Measurements from ENCODE around the gene ITGB1. TPM values are rescaled to one million over a fixed set of nuclear protein-coding genes. Genes with fewer than 3 reads are reported as not detected.
A peak's percentile ranks its signal among the peaks of the same experiment; 100 is the strongest.

Gene ITGB1
- total and polyA plus RNA-seq, 2 of the 8 experiments (the other 6 are each of a cell fraction or from before 2014, with no cell fraction given), result 82.7 to 321 TPM

DNA sequence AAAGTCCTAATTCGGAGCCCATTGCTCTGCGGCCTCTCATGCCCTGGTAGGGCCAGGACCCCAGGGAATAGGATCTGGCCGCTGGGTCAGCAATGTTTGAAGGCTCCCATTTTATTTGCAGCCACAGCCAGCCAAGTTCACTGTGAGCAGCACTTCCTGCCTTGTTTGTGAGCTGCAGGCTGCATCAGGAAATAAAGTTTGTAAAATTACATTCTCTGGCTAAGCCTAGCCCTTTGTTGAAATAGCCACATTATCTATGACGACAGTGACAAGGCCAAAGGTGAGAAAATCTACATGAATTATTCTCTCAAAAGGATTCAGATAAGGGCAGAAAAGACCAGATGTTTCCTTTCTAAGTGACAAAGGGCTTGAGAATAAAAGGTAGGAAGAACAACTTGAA lies 23.7 kb upstream of the ITGB1 start:
- H2BK120ac ChIP-seq (replicated peaks; ENCODE audit: low read depth, low read length), result no peak overlapping the region
- no peak overlapping the region for H3K27ac ChIP-seq (ENCODE audit: low read depth, low read length)
- FAIRE-seq, result no peak
- H2AK5ac ChIP-seq (ENCODE audit: low read depth, low read length), result no peak overlapping the region
- no peak overlapping the region for H3K4ac ChIP-seq (replicated peaks; ENCODE audit: insufficient read length, low read depth, low read length)
- 86% methylated on average over 4 of the region's 4 CpGs; no CpG with 5 or more reads in 1 of the 2 experiments for WGBS, 2 experiments (ENCODE audit: extremely low coverage in 1 of 2, insufficient coverage in 1 of 2, insufficient read length in 1 of 2, insufficient replicate concordance in 2 of 2, low coverage in 1 of 2, low lambda C conversion rate in 2 of 2, missing lambda C conversion rate in 1 of 2)
- peak overlapping the region; percentile 49; the same call in 1 of the 2 replicates for H2AFZ ChIP-seq (ENCODE audit: low read length)
- no peak overlapping the region for H4K91ac ChIP-seq (replicated peaks; ENCODE audit: insufficient read length, low read length)
- H3K36me3 ChIP-seq (ENCODE audit: control insufficient read depth in 2 of 4, insufficient read depth in 4 of 4, low read length in 3 of 4), result no peaks in the 10 kb centered on the region
- H3K23me2 ChIP-seq (ENCODE audit: low read depth, low read length), result peaks cover 4% of the 10 kb centered on the region
- no peak overlapping the region for H3K4me3 ChIP-seq (ENCODE audit: extremely low read depth in 1 of 4, insufficient read depth in 2 of 4, low read depth in 3 of 4, low read length in 4 of 4)
- H3K4me1 ChIP-seq (replicated peaks in 1 of 4; ENCODE audit: control insufficient read depth in 3 of 4, insufficient read depth in 4 of 4, low read length in 3 of 4), result peaks cover 0 to 9% (median 2%) of the 10 kb centered on the region in 4 experiments; a peak in 4 of 7 replicates
- no peak for DNase-seq (ENCODE audit: low read depth in 1 of 2, low spot score in 2 of 2)
- no peak overlapping the region for H3K14ac ChIP-seq (ENCODE audit: insufficient read length)
- H3K18ac ChIP-seq (ENCODE audit: extremely low read depth, low read length), result no peak overlapping the region
- no peak overlapping the region for H3K56ac ChIP-seq (replicated peaks; ENCODE audit: insufficient read length, low read depth, low read length)
- H4K8ac ChIP-seq (ENCODE audit: extremely low read depth, insufficient read depth, low read length), result no peak overlapping the region
- H2BK20ac ChIP-seq (ENCODE audit: low read length), result no peak overlapping the region
- no peaks in the 10 kb centered on the region for H3K9me3 ChIP-seq (ENCODE audit: insufficient read depth in 2 of 2, low read depth in 1 of 2, low read length in 1 of 2)
- H3K27me3 ChIP-seq (replicated peaks in 1 of 4; ENCODE audit: control insufficient read depth in 3 of 4, extremely low read depth in 1 of 4, insufficient read depth in 3 of 4, low read length in 3 of 4), result no peaks in the 10 kb centered on the region
- no peak overlapping the region for H2BK15ac ChIP-seq (ENCODE audit: low read length)
- H3K9ac ChIP-seq (replicated peaks in 1 of 4; ENCODE audit: extremely low read depth in 1 of 4, low read depth in 3 of 4, low read length in 3 of 4), result no peak overlapping the region
- H3K79me1 ChIP-seq (ENCODE audit: low read depth, low read length), result no peaks in the 10 kb centered on the region
- H3K23ac ChIP-seq (ENCODE audit: insufficient read length), result no peak overlapping the region
- POLR2A ChIA-PET (ENCODE audit: partially characterized antibody), result interaction anchor here (0.7 to 3.1 kb wide), 2 partner anchors 24 to 124 kb away, joined by 3 to 26 read pairs; partner anchors contain the start of gene ITGB1
- no peak overlapping the region for H4K5ac ChIP-seq (ENCODE audit: insufficient read length, low read depth, low read length)
- no peak overlapping the region for H2BK5ac ChIP-seq (ENCODE audit: low read depth, low read length)
- H2BK12ac ChIP-seq (ENCODE audit: low read depth, low read length), result no peak overlapping the region
- no peaks in the 10 kb centered on the region for H3K79me2 ChIP-seq (ENCODE audit: control insufficient read depth in 1 of 2, insufficient read depth in 2 of 2, low read length in 2 of 2)
- no peak overlapping the region for H3K4me2 ChIP-seq (ENCODE audit: insufficient read depth in 1 of 2, low read depth in 2 of 2, low read length in 2 of 2)
- no peaks in the 10 kb centered on the region for H4K20me1 ChIP-seq (replicated peaks in 1 of 2; ENCODE audit: control insufficient read depth in 1 of 2, insufficient read depth in 2 of 2, low read length in 2 of 2)
- CTCF ChIA-PET (ENCODE audit: partially characterized antibody), result interaction anchor here (2.0 kb wide), 1 partner anchor 28 kb away, joined by 9 read pairs; no protein-coding TSS in a partner anchor
- TF ChIP-seq, protein P1, sequence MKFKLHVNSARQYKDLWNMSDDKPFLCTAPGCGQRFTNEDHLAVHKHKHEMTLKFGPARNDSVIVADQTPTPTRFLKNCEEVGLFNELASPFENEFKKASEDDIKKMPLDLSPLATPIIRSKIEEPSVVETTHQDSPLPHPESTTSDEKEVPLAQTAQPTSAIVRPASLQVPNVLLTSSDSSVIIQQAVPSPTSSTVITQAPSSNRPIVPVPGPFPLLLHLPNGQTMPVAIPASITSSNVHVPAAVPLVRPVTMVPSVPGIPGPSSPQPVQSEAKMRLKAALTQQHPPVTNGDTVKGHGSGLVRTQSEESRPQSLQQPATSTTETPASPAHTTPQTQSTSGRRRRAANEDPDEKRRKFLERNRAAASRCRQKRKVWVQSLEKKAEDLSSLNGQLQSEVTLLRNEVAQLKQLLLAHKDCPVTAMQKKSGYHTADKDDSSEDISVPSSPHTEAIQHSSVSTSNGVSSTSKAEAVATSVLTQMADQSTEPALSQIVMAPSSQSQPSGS (IDR thresholded peaks at IDR 0.05; ENCODE audit: low read length), result no peak
- TF ChIP-seq EGR1 (IDR thresholded peaks at IDR 0.05; ENCODE audit: borderline replicate concordance, low read depth, low read length) (no peak), MAFK (IDR thresholded peaks at IDR 0.05; ENCODE audit: low read depth, low read length) (no peak), RNF2 (IDR thresholded peaks at IDR 0.05; ENCODE audit: borderline replicate concordance, low read depth, low read length, missing control alignments, poor library complexity, severe bottlenecking) (no peak), BCL11A (IDR thresholded peaks at IDR 0.05; ENCODE audit: low read depth in 2 of 2, low read length in 2 of 2) (no peak), EP300 (IDR thresholded peaks at IDR 0.05; ENCODE audit: borderline replicate concordance in 1 of 2, low read depth in 2 of 2, low read length in 2 of 2) (no peak), ASH2L (IDR thresholded peaks at IDR 0.05; ENCODE audit: low read length) (no peak), HDAC2 (IDR thresholded peaks at IDR 0.05; ENCODE audit: borderline replicate concordance in 1 of 2, low read depth in 2 of 2, low read length in 2 of 2) (no peak), CREB1 (IDR thresholded peaks at IDR 0.05) (no peak), CBX8 (IDR thresholded peaks at IDR 0.05; ENCODE audit: borderline replicate concordance, low read depth, low read length) (no peak), CEBPB (IDR thresholded peaks at IDR 0.05; ENCODE audit: low read depth, low read length) (no peak), CTBP2 (IDR thresholded peaks at IDR 0.05; ENCODE audit: borderline replicate concordance, insufficient read depth, insufficient read length, low read length) (no peak)

All from H1 (cell line).